ENCODE measurements around the gene SBF2.
"Not testable (repeated sequence)": the region's sequence is repeated elsewhere in the genome, so short reads cannot be mapped to it uniquely, and the experiment has no call there.

Gene SBF2

DNA sequence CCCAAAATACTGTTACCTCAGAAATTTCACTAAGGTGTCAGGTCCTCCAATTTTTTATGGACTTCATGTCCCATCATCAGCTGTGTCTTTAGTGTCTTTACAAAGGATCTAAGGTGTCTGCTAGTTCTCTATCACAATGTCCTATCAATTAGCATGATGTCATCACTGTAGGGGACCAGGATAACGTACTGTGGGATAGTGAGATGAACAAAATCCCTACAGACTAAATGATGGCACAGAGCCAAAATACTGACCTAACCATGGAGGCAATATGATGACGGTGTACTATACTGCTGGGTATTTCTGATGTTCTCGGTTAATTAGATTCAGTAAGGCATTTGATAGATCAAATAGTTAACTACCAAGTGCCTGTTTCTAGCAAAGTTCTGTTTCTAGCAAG, 82.5 kb downstream of the SBF2 start:
- intact Hi-C loops (cut with DNase I), result no loop called here
- no peak for DNase-seq

DNA sequence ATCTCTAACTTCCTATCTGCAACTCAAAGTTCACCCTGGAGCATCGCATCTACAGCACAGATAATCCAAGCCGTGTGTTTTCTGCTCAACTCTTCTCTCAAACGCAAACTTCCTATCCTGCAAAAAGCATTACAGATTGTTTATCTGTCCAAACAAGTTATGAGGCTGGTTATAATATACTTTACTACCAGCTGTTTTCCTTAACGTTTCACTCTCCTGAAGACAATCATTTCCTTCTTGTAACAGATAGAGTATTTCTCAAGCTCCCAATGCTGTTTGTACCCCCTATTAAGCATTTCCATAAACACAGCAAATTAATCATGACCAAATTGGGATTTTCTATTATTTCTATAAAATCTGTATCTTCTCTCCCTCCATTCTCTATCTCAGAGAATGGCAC, 84.7 kb downstream of the SBF2 start:
- intact Hi-C loops (cut with DNase I), result loop anchor here (10.0 kb wide), 1 partner anchor 445 kb away; no protein-coding TSS in a partner anchor
- no peak for DNase-seq

DNA sequence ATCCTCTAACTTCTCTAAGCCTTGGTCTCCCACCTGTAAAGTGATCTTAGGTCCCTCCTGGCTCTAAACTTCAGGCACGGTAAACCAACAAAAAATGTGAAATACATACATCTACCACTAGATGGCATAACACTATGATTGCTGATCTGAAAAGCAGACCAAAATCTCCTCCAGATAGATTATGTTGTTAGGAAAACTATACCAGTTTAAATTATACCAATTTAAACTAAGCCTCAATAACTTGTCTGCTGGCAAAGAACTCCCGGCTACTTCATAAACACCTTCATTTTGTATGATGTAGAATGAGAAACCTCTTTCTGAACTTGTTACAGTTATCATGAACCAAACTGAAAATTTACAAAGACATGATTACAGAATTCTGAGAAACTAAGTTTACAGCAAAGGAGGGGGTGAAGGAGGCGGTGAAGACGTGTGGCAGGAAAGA, 85.9 kb downstream of the SBF2 start:
- DNase-seq, result no peak
- intact Hi-C loops (cut with DNase I), result loop anchor here (1.0 to 10.0 kb wide), 2 partner anchors 99 to 443 kb away; no protein-coding TSS in a partner anchor

DNA sequence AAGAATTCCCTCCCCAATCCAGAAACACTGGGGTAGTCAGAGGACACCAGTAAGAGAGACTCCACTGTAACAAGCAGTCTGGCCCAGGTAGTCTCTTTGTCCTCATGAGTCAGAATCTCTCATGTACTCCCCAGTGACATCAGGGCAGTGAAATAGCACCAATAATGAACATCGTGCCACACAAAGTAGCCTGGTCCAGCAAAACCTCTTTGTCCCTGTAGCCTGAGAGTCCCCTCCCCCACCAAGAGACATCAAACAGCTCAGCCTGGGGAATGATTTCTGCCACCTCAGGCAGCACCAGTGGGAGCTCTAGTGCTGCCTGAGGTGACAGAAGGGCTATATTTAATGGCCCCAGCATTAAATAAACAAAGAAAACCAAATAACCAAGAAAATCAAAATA, 88.1 kb downstream of the SBF2 start:
- intact Hi-C loops (cut with DNase I), result loop anchor here (10.0 kb wide), 1 partner anchor 441 kb away; no protein-coding TSS in a partner anchor
- no peak for DNase-seq

DNA sequence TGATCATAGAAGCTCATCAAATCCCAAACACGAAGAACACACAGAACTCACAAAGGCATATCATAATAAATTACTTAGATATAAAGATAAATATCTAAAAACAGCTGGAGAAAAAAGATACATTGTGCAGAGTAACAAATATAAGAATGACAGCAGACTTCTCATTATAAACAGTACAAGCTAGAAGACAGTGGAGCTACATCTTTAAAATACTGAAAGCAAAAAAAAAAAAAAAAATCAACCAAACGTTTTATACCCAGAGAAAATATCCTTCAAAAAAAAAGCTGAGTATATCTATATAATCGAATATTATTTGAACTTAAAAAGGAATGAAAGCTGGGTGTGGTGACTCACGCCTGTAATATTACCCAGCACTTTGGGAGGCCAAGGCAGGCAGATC, 90.0 kb downstream of the SBF2 start:
- DNase-seq, result no peak
- intact Hi-C loops (cut with DNase I), result loop anchor here (10.0 kb wide), 1 partner anchor 439 kb away; no protein-coding TSS in a partner anchor

DNA sequence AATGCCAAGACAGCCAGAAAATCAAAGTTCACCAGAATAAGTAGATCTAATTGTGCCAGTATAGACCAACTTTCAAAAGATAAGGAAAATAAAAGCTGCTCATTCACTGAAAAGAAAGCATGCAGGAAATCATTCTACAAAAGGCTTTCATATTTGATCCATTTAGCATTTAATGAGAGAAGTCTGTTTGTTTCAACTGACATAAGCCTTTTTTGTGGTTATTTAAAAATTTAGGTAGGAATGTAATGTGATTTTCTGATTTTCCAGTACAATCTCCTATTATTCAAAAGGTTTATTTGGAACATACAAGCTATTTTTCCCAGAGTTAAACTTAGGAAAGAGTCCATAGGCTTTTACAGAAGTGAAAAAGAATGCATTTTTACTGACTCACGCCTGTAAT, 92.7 kb downstream of the SBF2 start:
- intact Hi-C loops (cut with DNase I), result loop anchor here (10.0 kb wide), 1 partner anchor 437 kb away; no protein-coding TSS in a partner anchor
- no peak for DNase-seq

DNA sequence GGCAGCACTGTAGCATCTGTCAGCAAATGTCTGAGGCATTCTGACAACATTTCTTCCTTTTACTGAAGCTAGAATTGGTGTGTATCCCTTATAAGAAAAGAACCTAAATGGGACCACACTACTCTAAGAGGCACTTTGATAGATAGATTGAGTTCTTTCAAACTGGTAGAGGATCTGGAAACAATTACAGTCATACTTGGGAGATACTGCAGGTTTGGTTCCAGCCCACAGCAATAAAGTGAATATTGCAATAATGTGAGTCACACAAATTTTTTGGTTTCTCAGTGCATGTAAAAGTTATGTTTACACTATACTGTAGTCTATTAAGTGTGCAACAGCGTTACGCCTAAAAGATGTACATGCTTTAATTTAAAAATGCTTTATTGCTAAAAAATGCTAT, 96.9 kb downstream of the SBF2 start:
- intact Hi-C loops (cut with DNase I), result no loop called here
- no peak for DNase-seq

DNA sequence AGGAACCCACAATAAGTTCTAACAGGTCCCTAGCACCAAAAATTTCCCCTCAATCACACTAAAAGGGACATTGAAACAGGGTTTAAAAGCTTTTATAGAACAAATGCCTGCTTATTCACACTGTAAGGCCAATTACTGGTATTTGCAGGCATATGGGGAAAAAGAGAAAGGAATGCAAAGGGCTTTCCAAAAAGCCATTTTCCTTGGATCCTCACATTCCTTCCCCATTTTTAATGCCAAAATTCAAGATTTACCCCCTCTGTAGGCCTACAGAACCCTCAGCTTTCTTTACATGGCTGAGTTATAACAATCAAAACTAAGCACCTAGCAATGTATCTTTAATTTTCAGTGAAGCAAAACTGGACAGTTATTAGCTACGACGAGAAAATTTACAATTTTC, 102.0 kb downstream of the SBF2 start:
- DNase-seq, result no peak
- intact Hi-C loops (cut with DNase I), result no loop called here

DNA sequence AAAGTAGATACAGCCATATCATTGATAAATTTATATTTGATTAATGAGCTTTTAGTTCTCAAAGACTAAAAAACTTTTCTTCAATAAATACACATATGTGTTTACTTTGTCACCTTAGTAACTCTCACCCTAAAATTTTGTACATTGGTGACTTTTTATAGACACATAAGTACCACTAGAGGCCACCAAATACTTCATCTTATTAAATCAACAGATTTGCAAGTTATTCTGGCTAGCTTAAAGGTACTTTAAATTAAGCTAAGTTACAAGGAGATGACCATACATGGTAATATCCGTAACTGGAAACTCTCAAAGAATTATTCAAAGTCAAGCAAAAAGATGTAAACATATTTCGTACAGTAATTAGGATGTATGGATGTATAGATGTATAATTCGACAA, 112.2 kb downstream of the SBF2 start:
- intact Hi-C loops (cut with DNase I), result no loop called here
- no peak for DNase-seq

DNA sequence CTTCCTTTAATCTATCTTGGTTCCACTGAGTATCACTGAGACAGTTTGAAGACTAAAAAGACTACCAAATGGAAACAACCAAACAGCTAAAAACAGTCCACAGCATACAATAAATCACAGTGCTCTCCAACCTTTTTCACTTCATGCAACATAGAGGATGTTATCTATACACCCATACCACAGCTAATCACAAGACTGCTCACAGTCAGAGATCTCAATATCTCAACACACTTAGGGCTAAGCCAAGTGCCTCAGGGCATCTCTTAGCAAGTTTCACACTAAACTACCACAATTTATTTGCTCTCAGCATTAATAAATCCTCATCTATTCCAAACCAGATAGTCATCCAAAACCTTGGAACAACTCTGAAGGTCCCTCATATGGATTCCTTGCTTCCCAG, 129.4 kb downstream of the SBF2 start:
- intact Hi-C loops (cut with DNase I), result no loop called here

DNA sequence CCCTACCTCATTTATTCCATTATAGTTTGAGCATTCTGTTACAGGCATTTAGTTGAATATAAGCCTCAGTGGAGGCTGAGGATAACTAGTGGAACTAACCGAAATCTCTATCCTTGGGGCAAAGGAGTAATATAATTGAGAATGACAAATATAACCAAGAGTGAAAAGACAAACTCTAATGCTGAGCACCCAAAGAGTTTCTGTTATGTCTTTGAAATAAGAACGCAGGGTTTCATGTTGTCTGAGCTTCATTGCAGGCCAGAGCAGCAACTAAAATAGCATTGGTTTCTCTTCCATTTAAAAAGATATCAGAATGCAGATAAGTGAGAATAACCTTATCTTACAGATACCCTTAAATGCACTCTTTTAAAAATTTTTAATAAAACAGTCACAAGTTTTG, 131.8 kb downstream of the SBF2 start:
- intact Hi-C loops (cut with DNase I), result no loop called here
- DNase-seq, result no peak

More for the DNA sequence above, 129.4 kb downstream of the SBF2 start:
- DNase-seq, result no peak

DNA sequence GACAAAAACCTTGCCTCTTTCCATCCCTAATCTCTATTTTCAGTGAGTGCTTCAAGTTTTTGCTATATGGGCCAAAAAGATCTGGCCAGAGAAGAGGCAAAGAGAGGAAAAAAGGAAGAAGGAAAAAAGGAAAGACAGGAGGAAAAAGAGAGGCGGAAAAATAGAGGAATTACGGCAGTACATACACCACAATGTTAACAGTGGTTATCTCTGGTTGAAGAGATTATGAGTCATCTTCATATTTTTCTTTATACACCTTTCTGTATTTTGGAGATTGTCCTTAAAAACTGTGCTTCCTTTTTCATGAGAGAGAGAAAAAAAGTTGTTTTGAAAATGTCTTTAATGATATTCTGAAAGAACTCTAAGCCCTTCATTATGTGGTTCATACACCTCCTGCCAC, 133.7 kb downstream of the SBF2 start:
- no peak for DNase-seq
- intact Hi-C loops (cut with DNase I), result no loop called here

DNA sequence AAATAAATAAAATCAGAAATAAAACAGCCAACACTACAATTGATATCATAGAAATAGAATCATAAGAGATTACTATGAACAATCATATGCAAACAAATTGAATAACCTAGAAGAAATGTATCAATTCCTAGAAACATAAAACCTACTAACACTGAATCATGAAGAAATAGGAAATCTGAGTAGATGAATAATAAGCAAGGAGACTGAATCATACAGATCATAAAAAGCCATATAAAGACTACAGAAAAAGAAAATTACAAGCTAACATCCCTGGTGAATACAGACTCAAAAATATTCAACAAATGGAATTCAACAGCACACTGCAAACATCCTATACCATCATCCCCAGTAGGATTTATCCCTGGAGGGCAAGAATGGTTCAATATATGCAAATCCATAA, 135.6 kb downstream of the SBF2 start:
- no peak for DNase-seq
- intact Hi-C loops (cut with DNase I), result no loop called here

DNA sequence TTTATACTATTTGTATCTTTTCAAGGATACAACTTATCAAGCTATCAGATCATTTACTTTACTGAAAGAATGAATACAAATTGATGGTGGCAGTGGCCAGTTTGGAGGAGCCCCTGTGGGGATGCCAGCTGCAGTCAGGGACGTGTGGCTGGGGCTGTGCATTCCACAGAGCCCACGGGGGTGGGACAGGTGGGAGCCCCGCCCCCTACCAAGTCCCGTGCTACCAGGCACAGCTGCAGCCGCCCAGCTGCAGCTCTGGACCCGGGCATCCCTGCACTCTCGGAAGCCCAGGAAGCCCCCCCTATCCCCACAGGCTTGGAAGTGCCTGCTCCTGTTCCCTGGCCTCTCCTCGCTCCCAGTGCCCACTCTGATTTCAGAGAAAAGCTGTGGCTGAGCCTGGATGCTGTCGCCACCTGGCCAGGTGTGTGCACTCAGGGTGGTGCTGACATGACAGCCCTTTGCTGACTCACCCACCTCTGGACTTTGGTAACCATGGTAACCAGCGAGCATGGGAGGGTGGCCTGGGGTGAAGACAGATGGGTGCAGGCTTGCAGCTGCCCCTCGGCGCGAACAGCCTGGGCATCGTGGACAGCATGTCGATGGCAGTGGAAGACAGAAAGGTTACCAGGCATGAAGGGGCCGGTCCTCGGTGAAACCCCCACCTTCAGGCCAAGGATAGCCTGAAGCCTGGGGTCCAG, 138.1 kb downstream of the SBF2 start:
- intact Hi-C loops (cut with DNase I), result no loop called here
- DNase-seq, result peak in 1 of 10 donors; percentile 53

DNA sequence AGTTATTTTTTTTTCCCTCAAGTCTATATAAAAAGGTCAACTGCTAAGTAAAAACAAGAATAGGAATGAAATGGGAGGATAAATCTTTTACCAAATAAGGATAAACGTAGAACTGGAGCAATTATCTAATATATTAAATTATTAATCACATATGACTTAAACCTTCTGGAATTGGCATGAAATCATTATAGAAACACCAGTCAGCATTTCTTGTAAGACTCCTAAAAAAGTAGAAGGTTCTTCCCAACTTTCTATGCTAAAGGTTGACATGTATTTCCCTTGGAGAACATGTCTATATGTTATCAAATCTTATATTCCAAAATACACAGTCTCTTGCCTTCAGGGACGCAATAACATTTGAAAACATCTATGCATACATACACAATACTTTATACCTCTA, 143.2 kb downstream of the SBF2 start:
- DNase-seq, result no peak
- intact Hi-C loops (cut with DNase I), result no loop called here

DNA sequence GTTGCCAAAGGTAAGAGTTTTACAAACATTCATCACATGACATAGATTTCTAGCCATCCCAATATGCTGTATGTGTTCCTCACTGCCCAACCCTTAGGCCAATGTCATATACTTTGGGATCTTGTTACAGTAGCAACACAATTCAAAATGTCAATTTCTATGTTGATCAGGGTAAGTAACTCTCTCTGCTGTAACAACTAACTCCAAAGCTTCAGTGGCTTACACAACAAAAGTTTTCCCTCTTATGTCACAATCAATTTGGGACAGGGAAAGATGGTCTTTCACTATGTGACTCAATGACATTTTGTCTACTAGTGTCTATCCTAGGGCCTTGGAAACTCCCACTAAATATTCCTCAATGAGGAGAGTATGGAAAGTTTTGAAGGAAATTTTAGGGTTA, 144.5 kb downstream of the SBF2 start:
- DNase-seq, result no peak
- intact Hi-C loops (cut with DNase I), result no loop called here

DNA sequence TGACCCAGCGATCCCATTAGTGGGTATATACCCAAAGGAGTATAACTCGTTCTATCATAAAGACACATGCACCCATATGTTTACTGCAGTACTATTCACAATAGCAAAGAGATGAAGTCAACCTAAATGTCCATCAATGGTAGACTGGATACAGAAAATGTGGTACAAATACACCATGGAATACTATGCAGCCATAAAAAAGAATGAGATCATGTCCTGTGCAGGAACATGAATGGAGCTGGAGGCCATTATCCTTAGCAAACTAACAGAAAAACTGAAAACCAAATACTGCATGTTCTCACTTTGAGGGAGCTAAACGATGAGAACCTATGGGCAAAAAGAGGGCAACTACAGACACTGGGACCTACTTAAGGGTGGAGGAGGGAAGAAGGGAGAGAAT, 146.8 kb downstream of the SBF2 start:
- intact Hi-C loops (cut with DNase I), result no loop called here
- DNase-seq, result no peak

DNA sequence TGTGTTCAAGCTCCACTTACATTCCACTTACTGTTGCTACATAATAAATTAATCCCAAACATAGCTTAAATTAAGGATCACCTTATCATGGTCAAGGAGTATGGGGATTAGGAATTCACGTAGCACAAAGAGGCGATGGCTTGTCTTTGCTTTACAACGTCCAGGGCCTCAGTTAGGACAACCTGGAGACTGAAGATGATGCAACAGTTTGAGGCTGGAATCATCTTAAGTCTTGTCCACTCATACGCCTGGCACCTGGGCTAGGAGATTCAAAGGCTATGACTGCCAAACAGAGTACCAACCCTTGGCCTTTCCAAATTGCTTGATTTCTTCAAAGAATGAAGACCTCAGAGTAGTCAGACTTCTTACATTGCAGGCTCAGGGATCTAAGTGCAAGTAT, 149.1 kb downstream of the SBF2 start:
- DNase-seq, result no peak
- intact Hi-C loops (cut with DNase I), result no loop called here

DNA sequence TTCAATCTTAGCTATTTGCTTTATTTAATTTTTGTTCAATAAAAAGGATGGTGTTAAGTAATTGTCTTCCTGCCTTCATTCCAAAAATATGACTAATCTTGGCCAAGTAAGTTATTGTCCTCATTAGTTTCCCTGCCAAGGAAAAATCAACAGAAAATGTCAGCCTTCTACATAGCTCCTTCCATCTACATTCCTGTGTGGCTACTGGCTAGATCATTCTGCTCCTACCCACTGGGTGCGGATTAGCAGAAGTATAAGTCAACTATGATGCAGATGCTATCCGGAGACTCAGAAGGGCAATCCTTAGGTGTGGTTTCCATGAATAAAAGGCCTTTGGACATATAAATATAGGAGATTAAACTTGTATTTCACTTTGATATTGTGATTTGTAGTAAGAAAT, 154.4 kb downstream of the SBF2 start:
- intact Hi-C loops (cut with DNase I), result no loop called here
- no peak for DNase-seq

DNA sequence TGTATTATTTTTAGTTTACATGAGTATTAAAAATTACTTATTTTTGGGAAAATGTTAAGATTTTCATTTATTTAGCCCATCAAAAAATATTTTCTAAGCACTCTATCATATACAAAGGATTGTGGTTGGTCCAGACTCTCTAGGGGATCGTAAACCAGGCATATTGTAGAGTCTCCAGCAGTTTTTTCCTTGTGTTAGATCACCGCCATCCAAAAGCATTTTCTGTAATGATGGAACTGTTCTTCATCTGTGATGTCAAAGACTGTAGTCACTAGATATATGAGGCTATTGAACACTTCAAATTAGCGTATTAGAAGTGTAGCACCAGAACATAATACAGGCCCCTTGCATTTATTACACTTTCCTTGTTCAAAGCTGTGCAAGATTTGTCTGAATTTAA, 154.9 kb downstream of the SBF2 start:
- intact Hi-C loops (cut with DNase I), result no loop called here

DNA sequence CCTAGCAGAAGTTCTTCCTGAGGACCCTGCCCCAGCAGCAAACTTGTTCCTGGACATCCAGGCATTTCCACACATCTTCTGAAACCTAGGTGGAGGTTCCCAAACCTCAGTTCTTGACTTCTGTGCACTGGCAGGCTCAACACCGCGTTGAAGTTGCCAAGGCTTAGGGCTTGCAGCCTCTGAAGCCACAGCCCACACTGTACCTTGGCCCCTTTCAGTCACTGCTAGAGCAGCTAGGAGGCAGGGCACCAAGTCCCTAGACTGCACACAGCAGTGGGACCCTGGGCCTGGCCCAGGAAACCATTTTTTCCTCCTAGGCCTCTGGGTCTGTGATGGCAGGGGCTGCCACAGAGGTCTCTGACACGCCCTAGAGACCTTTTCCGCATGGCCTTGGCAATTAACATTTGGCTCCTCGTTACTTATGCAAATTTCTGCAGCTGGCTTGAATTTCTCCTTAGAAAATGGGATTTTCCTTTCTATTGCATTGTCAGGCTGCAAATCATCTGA, 159.0 kb downstream of the SBF2 start:
- intact Hi-C loops (cut with DNase I), result no loop called here

More for the DNA sequence above, 154.9 kb downstream of the SBF2 start:
- DNase-seq, result no peak

DNA sequence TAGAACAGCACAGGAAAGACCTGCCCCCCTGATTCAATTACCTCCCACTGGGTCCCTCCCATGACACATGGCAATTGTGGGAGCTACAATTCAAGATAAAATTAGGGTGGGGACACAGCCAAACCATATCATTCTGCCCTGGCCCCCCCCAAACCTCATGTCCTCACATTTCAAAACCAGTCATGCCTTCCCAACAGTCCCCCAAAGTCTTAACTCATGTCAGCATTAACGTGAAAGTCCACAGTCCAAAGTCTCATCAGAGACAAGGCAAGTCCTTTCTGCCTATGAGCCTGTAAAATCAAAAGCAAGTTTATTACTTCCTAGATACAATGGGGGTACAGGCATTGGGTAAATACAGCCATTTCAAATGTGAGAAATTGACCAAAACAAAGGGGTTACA, 159.8 kb downstream of the SBF2 start:
- intact Hi-C loops (cut with DNase I); DNase-seq: not testable (repeated sequence)

More for the DNA sequence above, 159.0 kb downstream of the SBF2 start:
- peak in 1 of 10 donors; percentile 43 for DNase-seq
